IPS-20b (cell line): ENCODE results near the gene SLCO4C1.

Experiments
- H3K27ac ChIP-seq: one replicate; pipeline ENCODE4 v1.5.1; 2013; ENCODE audit warnings: low read length
- H3K27me3 ChIP-seq: 2 replicates; pipeline ENCODE4 v1.6.1; 2013; ENCODE audit warnings: mild to moderate bottlenecking, low read length, inconsistent platforms; ENCODE audit not compliant: insufficient read depth
- H3K36me3 ChIP-seq: 2 replicates; pipeline ENCODE4 v1.6.1; 2013; ENCODE audit warnings: low read depth, mild to moderate bottlenecking, inconsistent platforms, low read length, moderate library complexity; ENCODE audit not compliant: insufficient read depth
- H3K4me1 ChIP-seq: 2 replicates; pipeline ENCODE4 v1.6.1; 2013; ENCODE audit warnings: mild to moderate bottlenecking, control low read depth, inconsistent platforms, low read length, moderate library complexity; ENCODE audit not compliant: insufficient read depth
- H3K4me3 ChIP-seq: 2 replicates; pipeline ENCODE4 v1.5.1; 2013; ENCODE audit warnings: mild to moderate bottlenecking, low read length, inconsistent platforms
- H3K9ac ChIP-seq: 2 replicates; pipeline ENCODE4 v1.6.1; 2013; ENCODE audit warnings: low read depth, mild to moderate bottlenecking, inconsistent platforms, low read length, moderate library complexity
- H3K9me3 ChIP-seq: 2 replicates; pipeline ENCODE4 v1.6.1; 2013; ENCODE audit warnings: mild to moderate bottlenecking, low read depth, low read length, inconsistent platforms; ENCODE audit not compliant: insufficient read depth

SLCO4C1 gene

GRCh38 chr5:102294886-102295395 lies 1.1 kb downstream of the SLCO4C1 start:
- peaks cover 26% of the 10 kb centered on the region for H3K27me3 ChIP-seq
- H3K27ac ChIP-seq = no peak overlapping the region
- H3K9me3 ChIP-seq = no peaks in the 10 kb centered on the region
- H3K9ac ChIP-seq = peak overlapping the region; percentile 42
- peaks cover 6% of the 10 kb centered on the region; the same call in 1 of the 2 replicates for H3K4me1 ChIP-seq
- H3K4me3 ChIP-seq = peak overlapping the region; percentile 80
- no peaks in the 10 kb centered on the region for H3K36me3 ChIP-seq

- no peaks in the 10 kb centered on the region for H3K36me3 ChIP-seq
- no peak overlapping the region for H3K27ac ChIP-seq
- H3K9ac ChIP-seq = no peak overlapping the region
- peaks cover 7% of the 10 kb centered on the region for H3K27me3 ChIP-seq
- H3K4me1 ChIP-seq = peaks cover 5% of the 10 kb centered on the region; the same call in 1 of the 2 replicates
- H3K4me3 ChIP-seq = no peak overlapping the region
- no peaks in the 10 kb centered on the region for H3K9me3 ChIP-seq
Measured at GRCh38 chr5:102290004-102290403, 6.1 kb downstream of the SLCO4C1 start.

- Histone ChIP-seq H3K9me3 (no peaks in the 10 kb centered on the region), H3K27ac (no peak overlapping the region), H3K4me3 (no peak overlapping the region), H3K36me3 (no peaks in the 10 kb centered on the region), H3K27me3 (peaks cover under 1% of the 10 kb centered on the region; the same call in 1 of the 2 replicates), H3K9ac (no peak overlapping the region), H3K4me1 (peaks cover under 1% of the 10 kb centered on the region; the same call in 1 of the 2 replicates)
Measured at GRCh38 chr5:102289251-102289899, 6.7 kb downstream of the SLCO4C1 start.

GRCh38 chr5:102288630-102289029 lies 7.5 kb downstream of the SLCO4C1 start:
- Histone ChIP-seq H3K27me3 (no peaks in the 10 kb centered on the region), H3K27ac (no peak overlapping the region), H3K9me3 (no peaks in the 10 kb centered on the region), H3K4me3 (no peak overlapping the region), H3K4me1 (no peaks in the 10 kb centered on the region; the same call in 1 of the 2 replicates), H3K36me3 (no peaks in the 10 kb centered on the region), H3K9ac (no peak overlapping the region)

- no peak overlapping the region for H3K27ac ChIP-seq
- no peaks in the 10 kb centered on the region for H3K9me3 ChIP-seq
- no peaks in the 10 kb centered on the region for H3K4me1 ChIP-seq
- no peak overlapping the region for H3K9ac ChIP-seq
- H3K4me3 ChIP-seq = no peak overlapping the region
- H3K27me3 ChIP-seq = no peaks in the 10 kb centered on the region
- no peaks in the 10 kb centered on the region for H3K36me3 ChIP-seq
Measured at GRCh38 chr5:102286476-102286875, 9.6 kb downstream of the SLCO4C1 start.

- Histone ChIP-seq H3K36me3 (no peaks in the 10 kb centered on the region), H3K4me3 (no peak overlapping the region), H3K4me1 (no peaks in the 10 kb centered on the region), H3K9ac (no peak overlapping the region), H3K9me3 (no peaks in the 10 kb centered on the region), H3K27me3 (no peaks in the 10 kb centered on the region), H3K27ac (no peak overlapping the region)
Measured at GRCh38 chr5:102283102-102283797, 12.8 kb downstream of the SLCO4C1 start.

GRCh38 chr5:102279711-102280110 lies 16.4 kb downstream of the SLCO4C1 start:
- Histone ChIP-seq H3K27ac (no peak overlapping the region), H3K27me3 (no peaks in the 10 kb centered on the region), H3K9ac (no peak overlapping the region), H3K9me3 (no peaks in the 10 kb centered on the region), H3K4me1 (no peaks in the 10 kb centered on the region), H3K36me3 (no peaks in the 10 kb centered on the region), H3K4me3 (no peak overlapping the region)

- Histone ChIP-seq H3K4me1 (no peaks in the 10 kb centered on the region), H3K27me3 (no peaks in the 10 kb centered on the region), H3K4me3 (no peak overlapping the region), H3K27ac (no peak overlapping the region), H3K36me3 (no peaks in the 10 kb centered on the region), H3K9me3 (no peaks in the 10 kb centered on the region), H3K9ac (no peak overlapping the region)
Measured at GRCh38 chr5:102278231-102278630, 17.9 kb downstream of the SLCO4C1 start.

- Histone ChIP-seq H3K27ac (no peak overlapping the region), H3K36me3 (no peaks in the 10 kb centered on the region), H3K4me1 (no peaks in the 10 kb centered on the region), H3K9ac (no peak overlapping the region), H3K27me3 (no peaks in the 10 kb centered on the region), H3K4me3 (no peak overlapping the region), H3K9me3 (no peaks in the 10 kb centered on the region)
Measured at GRCh38 chr5:102277144-102277543, 18.9 kb downstream of the SLCO4C1 start.

GRCh38 chr5:102271759-102272158 lies 24.3 kb downstream of the SLCO4C1 start:
- H3K27me3 ChIP-seq = no peaks in the 10 kb centered on the region
- H3K36me3 ChIP-seq = no peaks in the 10 kb centered on the region
- no peak overlapping the region for H3K27ac ChIP-seq
- no peak overlapping the region for H3K9ac ChIP-seq
- no peak overlapping the region for H3K4me3 ChIP-seq
- no peaks in the 10 kb centered on the region for H3K9me3 ChIP-seq
- H3K4me1 ChIP-seq = no peaks in the 10 kb centered on the region

GRCh38 chr5:102270036-102270435 lies 26.0 kb downstream of the SLCO4C1 start:
- no peak overlapping the region for H3K9ac ChIP-seq
- H3K4me3 ChIP-seq = no peak overlapping the region
- no peak overlapping the region for H3K27ac ChIP-seq
- no peaks in the 10 kb centered on the region for H3K9me3 ChIP-seq
- H3K27me3 ChIP-seq = no peaks in the 10 kb centered on the region
- H3K4me1 ChIP-seq = no peaks in the 10 kb centered on the region
- H3K36me3 ChIP-seq = no peaks in the 10 kb centered on the region

GRCh38 chr5:102262688-102263087 lies 33.4 kb downstream of the SLCO4C1 start:
- H3K4me3 ChIP-seq = no peak overlapping the region
- no peaks in the 10 kb centered on the region for H3K9me3 ChIP-seq
- no peaks in the 10 kb centered on the region for H3K36me3 ChIP-seq
- no peak overlapping the region for H3K27ac ChIP-seq
- H3K27me3 ChIP-seq = no peaks in the 10 kb centered on the region
- no peaks in the 10 kb centered on the region for H3K4me1 ChIP-seq
- H3K9ac ChIP-seq = no peak overlapping the region
